Hepatocyte (in vitro differentiated cells): ENCODE measurements around the gene CALD1. TPM values are rescaled to one million over a fixed set of nuclear protein-coding genes. Genes with fewer than 3 reads are reported as not detected.

ENCODE experiments used
- DNase-seq: peaks from one replicate; pipeline ENCODE4 v3.0.0-alpha.2; 2016; ENCODE audit warnings: low spot score
- H2AFZ ChIP-seq: fragments of 200-600 bp; sonication (generic); 2 replicates; pipeline ENCODE4 v1.6.0; 2016; ENCODE audit warnings: antibody characterized with exemption, mild to moderate bottlenecking
- H3K27ac ChIP-seq: fragments of 200-600 bp; sonication (generic); 2 replicates; pipeline ENCODE4 v1.5.1; 2016; ENCODE audit warnings: mild to moderate bottlenecking
- H3K27me3 ChIP-seq: fragments of 200-600 bp; sonication (generic); 2 replicates; pipeline ENCODE4 v1.6.1; 2016
- H3K36me3 ChIP-seq: fragments of 200-600 bp; sonication (generic); replicated peaks from 2 replicates; pipeline ENCODE4 v1.5.1; 2016; ENCODE audit warnings: low read depth; ENCODE audit not compliant: insufficient read depth
- H3K4me1 ChIP-seq: fragments of 200-600 bp; sonication (generic); 2 replicates; pipeline ENCODE4 v1.5.1; 2016; ENCODE audit warnings: mild to moderate bottlenecking, moderate library complexity; ENCODE audit not compliant: insufficient read depth
- H3K4me2 ChIP-seq: fragments of 200-600 bp; sonication (generic); 2 replicates; pipeline ENCODE4 v1.6.0; 2016
- H3K4me3 ChIP-seq: fragments of 200-600 bp; sonication (generic); 2 replicates; pipeline ENCODE4 v1.5.1; 2016; ENCODE audit warnings: mild to moderate bottlenecking
- H3K79me2 ChIP-seq: fragments of 200-600 bp; sonication (generic); 2 replicates; pipeline ENCODE4 v1.6.0; 2017; ENCODE audit warnings: mild to moderate bottlenecking
- H3K9me2 ChIP-seq: fragments of 200-600 bp; sonication (generic); replicated peaks from 2 replicates; pipeline ENCODE4 v1.6.0; 2017; ENCODE audit warnings: mild to moderate bottlenecking; ENCODE audit not compliant: insufficient read depth
- H3K9me3 ChIP-seq: fragments of 200-600 bp; sonication (generic); 2 replicates; pipeline ENCODE4 v1.5.1; 2016; ENCODE audit warnings: low read depth, mild to moderate bottlenecking
- H4K20me1 ChIP-seq: fragments of 200-600 bp; sonication (generic); 2 replicates; pipeline ENCODE4 v1.6.0; 2016; ENCODE audit warnings: mild to moderate bottlenecking; ENCODE audit not compliant: insufficient read depth, poor library complexity, severe bottlenecking
- EZH2 ChIP-seq: fragments of 200-600 bp; sonication (generic); IDR thresholded peaks from 2 replicates; pipeline ENCODE4 v1.6.1; 2016; ENCODE audit warnings: antibody characterized with exemption, mild to moderate bottlenecking, borderline replicate concordance
- EZH2phosphoT487 ChIP-seq: fragments of 200-600 bp; sonication (generic); IDR thresholded peaks from one replicate; pipeline ENCODE4 v1.6.1; 2018; ENCODE audit warnings: antibody characterized with exemption, mild to moderate bottlenecking, low read depth, moderate library complexity; ENCODE audit not compliant: unreplicated experiment, severe bottlenecking
- WGBS: methylation state at CpG from one replicate; pipeline ENCODE4 v1.1.6; 2016; ENCODE audit warnings: low lambda C conversion rate; ENCODE audit errors: missing lambda C conversion rate; 5-methylcytosine and 5-hydroxymethylcytosine counted together
- polyA plus RNA-seq: library from polyadenylated mRNA; unstranded; fragments of >200 nt; fragmentation: Nextera tagmentation; extraction: Ambion mirVana; gene quantifications from 2 replicates; pipeline ENCODE4 v1.2.1, GENCODE V29; 2016
- total RNA-seq: library from RNA; depleted of rRNA; stranded (reverse); fragments of >200 nt; gene quantifications from 2 replicates; pipeline ENCODE4 v1.2.3, GENCODE V29; 2014
- TF ChIP-seq, protein P1 (sequence below): fragments of 200-600 bp; sonication (generic); IDR thresholded peaks from 2 replicates; pipeline ENCODE4 v1.5.1; 2016; ENCODE audit warnings: antibody characterized with exemption, mild to moderate bottlenecking; ENCODE audit not compliant: poor library complexity

CALD1 gene
- total and polyA plus RNA-seq, 2 experiments from 2014 or later, result 207 to 333 TPM

DNA sequence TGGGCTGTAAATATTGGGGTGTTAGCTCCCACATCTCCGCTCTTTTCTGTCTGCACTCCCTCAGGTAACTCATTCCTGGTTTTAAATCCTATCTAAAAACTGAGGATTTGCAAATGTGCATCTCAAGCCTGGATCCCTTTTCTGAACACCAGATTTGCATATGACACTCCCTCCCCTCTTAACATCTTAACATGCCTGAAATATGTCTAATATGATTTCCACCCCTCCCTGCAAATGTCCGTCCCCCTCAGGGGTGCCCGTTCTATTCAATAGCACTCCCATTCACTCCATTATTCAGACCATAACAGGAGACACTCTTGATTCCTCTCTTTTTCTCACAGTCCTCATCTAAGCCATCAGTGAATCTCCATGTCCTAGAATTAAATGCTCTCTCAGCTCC lies 8.3 kb upstream of the CALD1 start:
- Histone ChIP-seq H3K9me2 (no peaks in the 10 kb centered on the region), H3K4me3 (no peak overlapping the region), H4K20me1 (no peaks in the 10 kb centered on the region), H3K27ac (no peak overlapping the region), H3K4me1 (no peaks in the 10 kb centered on the region), H3K9me3 (no peaks in the 10 kb centered on the region), H3K4me2 (no peak overlapping the region), H3K79me2 (no peaks in the 10 kb centered on the region), H2AFZ (no peak overlapping the region), H3K36me3 (no peaks in the 10 kb centered on the region), H3K27me3 (no peaks in the 10 kb centered on the region)
- DNase-seq, result no peak
- 92% methylated on average over 3 of the region's 3 CpGs for WGBS
- TF ChIP-seq EZH2 (no peak), EZH2phosphoT487 (no peak)
- TF ChIP-seq, protein P1, sequence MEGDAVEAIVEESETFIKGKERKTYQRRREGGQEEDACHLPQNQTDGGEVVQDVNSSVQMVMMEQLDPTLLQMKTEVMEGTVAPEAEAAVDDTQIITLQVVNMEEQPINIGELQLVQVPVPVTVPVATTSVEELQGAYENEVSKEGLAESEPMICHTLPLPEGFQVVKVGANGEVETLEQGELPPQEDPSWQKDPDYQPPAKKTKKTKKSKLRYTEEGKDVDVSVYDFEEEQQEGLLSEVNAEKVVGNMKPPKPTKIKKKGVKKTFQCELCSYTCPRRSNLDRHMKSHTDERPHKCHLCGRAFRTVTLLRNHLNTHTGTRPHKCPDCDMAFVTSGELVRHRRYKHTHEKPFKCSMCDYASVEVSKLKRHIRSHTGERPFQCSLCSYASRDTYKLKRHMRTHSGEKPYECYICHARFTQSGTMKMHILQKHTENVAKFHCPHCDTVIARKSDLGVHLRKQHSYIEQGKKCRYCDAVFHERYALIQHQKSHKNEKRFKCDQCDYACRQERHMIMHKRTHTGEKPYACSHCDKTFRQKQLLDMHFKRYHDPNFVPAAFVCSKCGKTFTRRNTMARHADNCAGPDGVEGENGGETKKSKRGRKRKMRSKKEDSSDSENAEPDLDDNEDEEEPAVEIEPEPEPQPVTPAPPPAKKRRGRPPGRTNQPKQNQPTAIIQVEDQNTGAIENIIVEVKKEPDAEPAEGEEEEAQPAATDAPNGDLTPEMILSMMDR, result no peak

DNA sequence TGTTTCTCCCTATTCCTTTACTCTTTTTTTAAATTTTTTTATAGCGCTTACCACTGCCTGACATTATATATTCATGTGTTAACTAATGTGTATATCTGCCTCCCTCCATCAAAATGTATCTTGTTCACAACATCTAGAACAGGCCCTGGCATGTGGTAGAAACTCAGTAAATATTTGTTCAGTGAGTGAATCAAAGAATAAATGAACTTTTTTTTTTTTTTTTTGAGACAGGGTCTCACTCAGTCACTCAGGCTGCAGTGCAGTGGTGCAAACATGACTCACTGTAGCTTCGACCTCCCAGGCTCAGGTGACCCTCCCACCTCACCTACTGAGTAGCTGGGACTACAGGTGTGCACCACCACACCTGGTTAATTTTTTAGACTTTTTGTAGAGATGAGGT lies 7.5 kb upstream of the CALD1 start:
- DNase-seq, result no peak
- Histone ChIP-seq H3K4me3 (no peak overlapping the region), H4K20me1 (no peaks in the 10 kb centered on the region), H3K36me3 (no peaks in the 10 kb centered on the region), H3K4me2 (no peak overlapping the region), H3K4me1 (no peaks in the 10 kb centered on the region), H3K27ac (no peak overlapping the region), H2AFZ (no peak overlapping the region), H3K27me3 (no peaks in the 10 kb centered on the region), H3K79me2 (no peaks in the 10 kb centered on the region), H3K9me3 (no peaks in the 10 kb centered on the region), H3K9me2 (no peaks in the 10 kb centered on the region)
- TF ChIP-seq, protein P1, result no peak
- TF ChIP-seq EZH2, result no peak
- no peak for TF ChIP-seq EZH2phosphoT487
- WGBS, result 79% methylated on average over 2 of the region's 2 CpGs

GRCh38 chr7:134772401-134772800 lies 7.0 kb upstream of the CALD1 start:
- TF ChIP-seq, protein P1, result no peak
- no peak for TF ChIP-seq EZH2
- no peak for TF ChIP-seq EZH2phosphoT487

GRCh38 chr7:134773164-134773563 lies 6.3 kb upstream of the CALD1 start:
- Histone ChIP-seq H3K27me3 (no peaks in the 10 kb centered on the region), H3K9me3 (no peaks in the 10 kb centered on the region), H4K20me1 (no peaks in the 10 kb centered on the region), H3K4me1 (peaks cover 8% of the 10 kb centered on the region), H3K4me3 (no peak overlapping the region), H3K79me2 (no peaks in the 10 kb centered on the region), H3K9me2 (no peaks in the 10 kb centered on the region), H3K27ac (no peak overlapping the region), H3K36me3 (no peaks in the 10 kb centered on the region), H3K4me2 (no peak overlapping the region), H2AFZ (no peak overlapping the region)
- DNase-seq, result no peak
- TF ChIP-seq EZH2phosphoT487 (no peak), EZH2 (no peak)
- TF ChIP-seq, protein P1, result no peak
- 90% methylated on average over 4 of the region's 4 CpGs for WGBS

More at GRCh38 chr7:134772401-134772800, 7.0 kb upstream of the CALD1 start:
- Histone ChIP-seq H3K4me1 (peaks cover under 1% of the 10 kb centered on the region), H3K79me2 (no peaks in the 10 kb centered on the region), H3K36me3 (no peaks in the 10 kb centered on the region), H3K27ac (no peak overlapping the region), H3K27me3 (no peaks in the 10 kb centered on the region), H3K4me3 (no peak overlapping the region), H3K4me2 (no peak overlapping the region), H2AFZ (no peak overlapping the region), H4K20me1 (no peaks in the 10 kb centered on the region), H3K9me3 (no peaks in the 10 kb centered on the region), H3K9me2 (no peaks in the 10 kb centered on the region)
- WGBS, result 71% methylated on average over 3 of the region's 3 CpGs
- no peak for DNase-seq
